GM10266 (cell line): Measurements from ENCODE around the gene ABLIM3.

Experiments
- DNase-seq: peaks from one replicate; pipeline ENCODE4 v3.0.0; 2012; ENCODE audit errors: extremely low spot score
- CTCF ChIP-seq: IDR thresholded peaks from 2 replicates; pipeline ENCODE4 v1.5.1; 2012; ENCODE audit warnings: mild to moderate bottlenecking, low read depth; ENCODE audit not compliant: control insufficient read depth, insufficient read depth; ENCODE audit errors: missing control alignments

ABLIM3 gene

GRCh38 chr5:149151717-149152116, 10.4 kb downstream of the ABLIM3 start:
- no peak for TF ChIP-seq CTCF
- no peak for DNase-seq

GRCh38 chr5:149152317-149152746, 11.0 kb downstream of the ABLIM3 start:
- TF ChIP-seq CTCF = no peak
- DNase-seq = no peak

GRCh38 chr5:149153193-149153750, 12.0 kb downstream of the ABLIM3 start:
- no peak for DNase-seq
- TF ChIP-seq CTCF = no peak

GRCh38 chr5:149153751-149154610, 12.7 kb downstream of the ABLIM3 start:
- TF ChIP-seq CTCF = no peak
- DNase-seq = no peak

- DNase-seq = no peak
- no peak for TF ChIP-seq CTCF
Observed at GRCh38 chr5:149154650-149155049, 13.4 kb downstream of the ABLIM3 start.

- DNase-seq = no peak
- no peak for TF ChIP-seq CTCF
Observed at GRCh38 chr5:149156435-149157083, 15.3 kb downstream of the ABLIM3 start.
